HepG2 (cell line): Measurements from ENCODE around the gene KIFAP3. TPM values are rescaled to one million over a fixed set of nuclear protein-coding genes. Genes with fewer than 3 reads are reported as not detected.

Experiments used
- ATAC-seq: fragments of 200-7000 bp; cut with Tn5 transposase; 3 replicates; pipeline ENCODE4 v1.9.1; 2020; ENCODE audit warnings: mild to moderate bottlenecking, moderate library complexity
- BruUV-seq: library from RNA; stranded (reverse); fragments of 400-500 nt; replicated peaks from 2 replicates; lab custom pipeline; 2021; lab: Mats Ljungman, UMichigan
- CTCF ChIA-PET: fragments of 300-600 bp; formaldehyde crosslinking; extraction: SDS; loops from one replicate; lab custom pipeline; 2021; ENCODE audit warnings: low total read pairs, inconsistent platforms, low intra/inter-chr PET ratio; lab: Yijun Ruan, JAX
- POLR2A ChIA-PET: fragments of 350-600 bp; sonication (Branson Sonifier 250); formaldehyde crosslinking; loops from one replicate; lab custom pipeline; 2020; ENCODE audit warnings: antibody characterized with exemption, inconsistent platforms; lab: Yijun Ruan, JAX
- DNase-seq: peaks from one replicate; pipeline ENCODE4 v3.0.0-alpha.2; 2015; ENCODE audit warnings: low spot score
- FAIRE-seq: peaks from 3 replicates; lab custom pipeline; 2011; peaks lifted over from hg19 to GRCh38; lab: Jason Lieb, UNC
- H2AFZ ChIP-seq: one replicate; pipeline ENCODE4 v1.6.1; 2011; ENCODE audit warnings: low read length, inconsistent platforms
- H3K27ac ChIP-seq: fragments of 300-600 bp; 3 replicates; pipeline ENCODE4 v1.8.0; 2011; ENCODE audit warnings: mixed run types, mild to moderate bottlenecking, mixed read lengths, low read length, inconsistent platforms; ENCODE audit not compliant: insufficient read depth; ENCODE audit errors: extremely low read length
- H3K27me3 ChIP-seq, 2 experiments: fragments of 200-600 bp in 1 of 2; 2 replicates in 1 of 2; 3 replicates in 1 of 2; pipeline versions ENCODE4 v1.6.0 to v1.8.0; 2011; ENCODE audit warnings: low read length in 2 of 2, mild to moderate bottlenecking in 2 of 2, moderate library complexity in 2 of 2, inconsistent platforms in 1 of 2; ENCODE audit not compliant: insufficient read depth in 2 of 2, control insufficient read depth in 1 of 2
- H3K36me3 ChIP-seq, 2 experiments: fragments of 200-600 bp in 1 of 2; replicated peaks in 1 of 2; 2 replicates in 1 of 2; 3 replicates in 1 of 2; pipeline versions ENCODE4 v1.5.1 to v1.8.0; 2011; ENCODE audit warnings: low read length in 2 of 2, inconsistent platforms in 1 of 2; ENCODE audit not compliant: insufficient read depth in 2 of 2, control insufficient read depth in 1 of 2
- H3K4me1 ChIP-seq: 2 replicates; pipeline ENCODE4 v1.5.1; 2012; ENCODE audit warnings: low read length, inconsistent platforms; ENCODE audit not compliant: insufficient read depth
- H3K4me2 ChIP-seq: 2 replicates; pipeline ENCODE4 v1.6.0; 2011; ENCODE audit warnings: low read depth, low read length, inconsistent platforms
- H3K4me3 ChIP-seq, 3 experiments: fragments of 200-600 bp in 1 of 3; sonication (generic), shearing (Covaris generic) in 1 of 3; replicated peaks in 1 of 3; 2 replicates each; pipeline ENCODE4 v1.5.1; 2011 to 2016; ENCODE audit warnings: low read length in 3 of 3, inconsistent platforms in 2 of 3, low read depth in 2 of 3, mild to moderate bottlenecking in 2 of 3, control low read depth in 1 of 3, mixed read lengths in 1 of 3; ENCODE audit not compliant: insufficient read depth in 1 of 3
- H3K79me2 ChIP-seq: one replicate; pipeline ENCODE4 v1.6.1; 2011; ENCODE audit warnings: low read length, inconsistent platforms; ENCODE audit not compliant: insufficient read depth
- H3K9ac ChIP-seq: 2 replicates; pipeline ENCODE4 v1.6.0; 2011; ENCODE audit warnings: mild to moderate bottlenecking, low read depth, low read length, inconsistent platforms; ENCODE audit not compliant: insufficient read depth
- H3K9me3 ChIP-seq: 2 replicates; pipeline ENCODE4 v1.5.1; 2012; ENCODE audit warnings: mild to moderate bottlenecking, low read length
- H4K20me1 ChIP-seq: 2 replicates; pipeline ENCODE4 v1.6.0; 2011; ENCODE audit warnings: inconsistent platforms, mild to moderate bottlenecking, low read length, moderate library complexity; ENCODE audit not compliant: insufficient read depth
- ETV6 ChIP-seq: sonication (generic); formaldehyde crosslinking; conservative IDR thresholded peaks from 2 replicates; pipeline ENCODE4 v1.4.0; 2020; ENCODE audit warnings: missing genetic modification reagents
- FOSL1 ChIP-seq: sonication (generic); formaldehyde crosslinking; IDR thresholded peaks from 2 replicates; pipeline ENCODE4 v1.9.0; 2021; ENCODE audit warnings: missing genetic modification reagents, borderline replicate concordance
- GTF3A ChIP-seq: sonication (generic); formaldehyde crosslinking; conservative IDR thresholded peaks from 2 replicates; pipeline ENCODE4 v1.4.0; 2020; ENCODE audit warnings: mild to moderate bottlenecking, missing genetic modification reagents
- HMG20A ChIP-seq: IDR thresholded peaks from 2 replicates; pipeline ENCODE4 v1.6.1; 2016; ENCODE audit warnings: borderline replicate concordance
- RORA ChIP-seq: sonication (generic); formaldehyde crosslinking; IDR thresholded peaks from 2 replicates; pipeline ENCODE4 v1.5.0; 2020; ENCODE audit warnings: mild to moderate bottlenecking, missing genetic modification reagents, moderate library complexity
- U2AF2 ChIP-seq: fragments of 200-400 bp; formaldehyde crosslinking; IDR thresholded peaks from 2 replicates; pipeline ENCODE4 v1.6.1; 2017; ENCODE audit warnings: low read depth, mild to moderate bottlenecking, low read length
- ZBTB7B ChIP-seq: sonication (generic); formaldehyde crosslinking; IDR thresholded peaks from 2 replicates; pipeline ENCODE4 v1.4.0; 2020; ENCODE audit warnings: missing genetic modification reagents
- ZFP36L1 ChIP-seq: sonication (generic); formaldehyde crosslinking; IDR thresholded peaks from 2 replicates; pipeline ENCODE4 v1.8.0; 2022; ENCODE audit warnings: mild to moderate bottlenecking, missing genetic modification reagents, moderate library complexity
- ZFP62 ChIP-seq: sonication (generic); formaldehyde crosslinking; IDR thresholded peaks from 2 replicates; pipeline ENCODE4 v1.4.0; 2020; ENCODE audit warnings: missing genetic modification reagents
- ZFYVE20 ChIP-seq: sonication (generic); formaldehyde crosslinking; IDR thresholded peaks from 2 replicates; pipeline ENCODE4 v1.8.0; 2023; ENCODE audit warnings: low read depth, mild to moderate bottlenecking, moderate library complexity, missing genetic modification reagents, borderline replicate concordance
- ZNF136 ChIP-seq: sonication (generic); formaldehyde crosslinking; IDR thresholded peaks from 2 replicates; pipeline ENCODE4 v1.8.1; 2022; ENCODE audit warnings: low read depth, mild to moderate bottlenecking, moderate library complexity, missing genetic modification reagents
- ZNF414 ChIP-seq: sonication (generic); formaldehyde crosslinking; IDR thresholded peaks from 2 replicates; pipeline ENCODE4 v1.5.0; 2020; ENCODE audit warnings: missing genetic modification reagents
- ZNF629 ChIP-seq: sonication (generic); formaldehyde crosslinking; conservative IDR thresholded peaks from 2 replicates; pipeline ENCODE4 v1.5.0; 2020; ENCODE audit warnings: missing genetic modification reagents
- ZNF672 ChIP-seq: sonication (generic); formaldehyde crosslinking; IDR thresholded peaks from 2 replicates; pipeline ENCODE4 v1.8.1; 2022; ENCODE audit warnings: missing genetic modification reagents
- WGBS: methylation state at CpG from one replicate; pipeline ENCODE4 v1.1.6; 2017; ENCODE audit warnings: low lambda C conversion rate; 5-methylcytosine and 5-hydroxymethylcytosine counted together
- in situ Hi-C: cut with HindIII; loops from 2 replicates; pipeline ENCODE4 v1.10.0; 2017; ENCODE audit warnings: low pct_unique_long_range_greater_than_20kb; ENCODE audit not compliant: extremely low pct_ligation_motif_present
- intact Hi-C: fragments of 100-400 bp; cut with micrococcal nuclease; formaldehyde crosslinking; loops from one replicate; pipeline ENCODE4 v1.10.0; 2022; ENCODE audit not compliant: unreplicated experiment
- polyA plus RNA-seq, 8 experiments: library from polyadenylated mRNA; depleted of rRNA in 3 of 8; stranded (reverse) in 7 of 8; unstranded in 1 of 8; fragments of >200 nt; fragmentation: Illumina TruSeq in 4 of 8; extraction: Trizol in 4 of 8; gene quantifications; 2 replicates each; pipeline versions ENCODE4 v1.2.1 to v1.2.3, GENCODE V29; 2011 to 2016; ENCODE audit warnings: low read depth in 4 of 8, missing spikeins in 1 of 8, mixed read lengths in 1 of 8; ENCODE audit not compliant: insufficient read depth in 1 of 8
- total RNA-seq, 5 experiments: library from RNA; depleted of rRNA; stranded (reverse); fragments of >200 nt; fragmentation: Illumina TruSeq; extraction: Trizol; gene quantifications; 2 replicates each; pipeline ENCODE4 v1.2.3, GENCODE V29; 2016; ENCODE audit warnings: low read depth in 1 of 5

The KIFAP3 gene
- total and polyA plus RNA-seq, 2 of the 13 experiments (the other 11 are each of a cell fraction or from before 2014, with no cell fraction given): 3.4 to 10.0 TPM

- ATAC-seq (no peak), DNase-seq (no peak)
- peak overlapping the region; percentile 13; the same call in 1 of the 2 replicates for H3K9ac ChIP-seq
- 37% methylated on average over 3 of the region's 3 CpGs for WGBS
- H3K36me3 ChIP-seq: no peaks in the 10 kb centered on the region
- TF ChIP-seq ZNF629 (CRISPR knock-in tag) (no peak), GTF3A (CRISPR knock-in tag) (no peak), ZFYVE20 (CRISPR knock-in tag) (no peak), RORA (no peak), HMG20A (no peak), ZNF672 (CRISPR knock-in tag) (no peak), ZFP36L1 (CRISPR knock-in tag) (no peak), ZFP62 (CRISPR knock-in tag) (no peak), ZBTB7B (CRISPR knock-in tag) (no peak), ZNF136 (CRISPR knock-in tag) (no peak), ETV6 (CRISPR knock-in tag) (no peak), ZNF414 (CRISPR knock-in tag) (no peak), FOSL1 (no peak), U2AF2 (no peak)
- TF ChIP-seq, all 625 proteins: peak for 0
- POLR2A ChIA-PET: interaction anchor here (1.2 to 1.3 kb wide), 2 partner anchors 20 to 181 kb away, joined by 6 read pairs; no protein-coding TSS in a partner anchor
- H2AFZ ChIP-seq: peak overlapping the region; percentile 74
- BruUV-seq: no TSS peak
- H3K4me1 ChIP-seq: peaks cover 15% of the 10 kb centered on the region
- H3K27ac ChIP-seq: no peak overlapping the region
- in situ Hi-C loops (no loop called here), intact Hi-C loops (loop anchor here (2.0 to 5.0 kb wide), 2 partner anchors 148 to 456 kb away; no protein-coding TSS in a partner anchor)
- H3K9me3 ChIP-seq: 0 out of 2 replicates have a peak, but pooled peaks cover 4% of the 10 kb centered on the region
- FAIRE-seq: no peak
- peak overlapping the region; percentile 86 for H3K4me2 ChIP-seq
- CTCF ChIA-PET: interaction anchor here (1.3 kb wide), 1 partner anchor 146 kb away, joined by 5 read pairs; no protein-coding TSS in a partner anchor
- H4K20me1 ChIP-seq: no peaks in the 10 kb centered on the region
- H3K4me3 ChIP-seq: peak overlapping the region in 2 of 3 experiments; percentile 55 to 91; a peak in 3 of 6 replicates
- H3K27me3 ChIP-seq: no peaks in the 10 kb centered on the region; a peak in 1 of 5 replicates
- H3K79me2 ChIP-seq: no peaks in the 10 kb centered on the region
Observed at GRCh38 chr1:170075186-170075585, 691 bp upstream of the KIFAP3 start.
